ENCODE data around the gene COL11A2. TPM values are rescaled to one million over a fixed set of nuclear protein-coding genes. Genes with fewer than 3 reads are reported as not detected.

Gene COL11A2
- total and polyA plus RNA-seq, 7 donors = 0.27 to 1.3 (median 0.57) TPM

DNA sequence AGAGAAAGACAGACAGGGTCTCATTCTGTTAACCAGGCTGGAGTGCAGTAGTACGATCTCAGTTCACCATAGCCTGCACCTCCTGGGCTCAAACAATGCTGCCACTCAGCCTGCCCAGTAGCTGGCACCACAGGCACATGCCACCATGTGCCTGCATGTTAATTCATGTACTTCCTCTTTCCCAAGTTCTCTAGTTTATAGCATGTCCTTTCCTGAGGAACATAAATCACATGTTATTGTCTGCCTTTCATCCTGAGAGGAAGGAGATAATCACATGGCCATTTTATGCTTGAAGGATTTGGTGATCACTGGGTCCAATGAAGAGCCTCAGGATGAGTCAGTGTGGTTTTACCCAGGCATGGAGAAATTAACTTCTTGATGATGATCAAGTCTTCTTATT is 47.9 kb downstream of the COL11A2 start:
- Histone ChIP-seq H3K4me3 (no peak overlapping the region), H3K27me3 (ENCODE audit: insufficient read depth in 3 of 3, low read length in 2 of 3) (peaks cover 0 to 24% (median 5%) of the 10 kb centered on the region in 3 donors), H3K36me3 (ENCODE audit: insufficient read depth in 1 of 2, low read depth in 1 of 2) (no peaks in the 10 kb centered on the region), H3K9me3 (no peaks in the 10 kb centered on the region), H3K27ac (no peak overlapping the region), H3K4me1 (no peaks in the 10 kb centered on the region)
- 7 to 14% (median 7%) methylated on average over 1 of the region's 1 CpG for WGBS, 3 donors
- intact Hi-C loops (cut with DNase I) = no loop called here
- ATAC-seq (no peak), DNase-seq (no peak)
- no peak for TF ChIP-seq CTCF (IDR thresholded peaks at IDR 0.05)

- Histone ChIP-seq H3K4me1 (no peaks in the 10 kb centered on the region), H3K4me3 (no peak overlapping the region), H3K36me3 (ENCODE audit: insufficient read depth in 1 of 2, low read depth in 1 of 2) (no peaks in the 10 kb centered on the region), H3K27ac (no peak overlapping the region), H3K9me3 (no peaks in the 10 kb centered on the region), H3K27me3 (ENCODE audit: insufficient read depth in 3 of 3, low read length in 2 of 3) (peaks cover 0 to 18% (median 0%) of the 10 kb centered on the region in 3 donors)
- ATAC-seq (no peak), DNase-seq (no peak)
- intact Hi-C loops (cut with DNase I) = no loop called here
- no peak for TF ChIP-seq CTCF (IDR thresholded peaks at IDR 0.05)
- 71 to 75% (median 74%) methylated on average over 14 of the region's 14 CpGs for WGBS, 3 donors
Measured at GRCh38 chr6:33143113-33143770, 49.0 kb downstream of the COL11A2 start.

DNA sequence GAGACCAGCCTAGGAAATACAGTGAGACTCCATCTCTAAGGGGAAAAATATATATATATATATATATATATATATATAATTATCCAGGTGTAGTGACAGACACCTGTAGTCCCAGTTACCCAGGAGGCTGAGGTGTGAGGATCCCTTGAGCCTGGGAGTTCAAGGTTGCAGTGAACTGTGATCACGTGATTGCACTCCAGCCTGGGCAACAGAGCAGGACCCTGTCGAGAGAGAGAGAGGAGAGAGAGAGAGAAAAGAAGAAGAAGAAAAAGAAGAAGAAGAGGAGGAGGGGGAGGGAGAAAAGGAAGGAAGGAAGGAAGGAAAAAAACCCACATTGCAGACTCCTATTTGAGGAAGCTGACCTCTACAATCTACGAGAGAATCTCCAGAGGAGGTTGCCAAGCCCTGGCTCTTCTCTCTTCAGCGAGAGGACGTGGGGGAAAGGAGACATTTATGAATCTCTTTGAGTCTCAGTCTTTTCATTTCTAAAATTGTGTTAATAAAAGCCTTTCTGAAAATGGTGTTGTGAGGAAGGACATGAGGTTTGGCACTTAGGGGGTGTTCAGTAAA is 49.7 kb downstream of the COL11A2 start:
- 44 to 65% (median 59%) methylated on average over 5 of the region's 5 CpGs for WGBS, 3 donors
- Histone ChIP-seq H3K9me3 (no peaks in the 10 kb centered on the region), H3K36me3 (ENCODE audit: insufficient read depth in 1 of 2, low read depth in 1 of 2) (no peaks in the 10 kb centered on the region), H3K27me3 (ENCODE audit: insufficient read depth in 3 of 3, low read length in 2 of 3) (peaks cover 0 to 15% (median 0%) of the 10 kb centered on the region in 3 donors), H3K4me1 (no peaks in the 10 kb centered on the region), H3K4me3 (no peak overlapping the region), H3K27ac (no peak overlapping the region)
- TF ChIP-seq CTCF (IDR thresholded peaks at IDR 0.05) = no peak
- intact Hi-C loops (cut with DNase I) = no loop called here
- no peak for DNase-seq
- no peak for ATAC-seq

GRCh38 chr6:33140556-33140955 is 51.7 kb downstream of the COL11A2 start:
- ATAC-seq (no peak), DNase-seq (no peak)
- Histone ChIP-seq H3K4me3 (no peak overlapping the region), H3K4me1 (no peaks in the 10 kb centered on the region), H3K27me3 (ENCODE audit: insufficient read depth in 3 of 3, low read length in 2 of 3) (peaks cover 0 to 14% (median 0%) of the 10 kb centered on the region in 3 donors), H3K36me3 (ENCODE audit: insufficient read depth in 1 of 2, low read depth in 1 of 2) (no peaks in the 10 kb centered on the region), H3K27ac (no peak overlapping the region), H3K9me3 (no peaks in the 10 kb centered on the region)
- intact Hi-C loops (cut with DNase I) = no loop called here
- no peak for TF ChIP-seq CTCF (IDR thresholded peaks at IDR 0.05)
- WGBS, 3 donors = 71 to 80% (median 80%) methylated on average over 7 of the region's 7 CpGs

All from psoas muscle (tissue), 8 donors.